Mucosa of rectum (tissue), 2 donors: ENCODE data around the gene RBM15B.

Experiments used
- H3K27ac ChIP-seq, 2 donors: one replicate each; pipeline ENCODE4 v1.7.0; 2013; ENCODE audit warnings: inconsistent platforms in 2 of 2, low read depth in 2 of 2, low read length in 2 of 2
- H3K27me3 ChIP-seq, 2 donors: one replicate each; pipeline ENCODE4 v1.7.0; 2013; ENCODE audit warnings: low read length in 2 of 2; ENCODE audit not compliant: control insufficient read depth in 2 of 2, insufficient read depth in 2 of 2
- H3K36me3 ChIP-seq, 2 donors: one replicate each; pipeline ENCODE4 v1.7.0; 2013; ENCODE audit warnings: low read length in 2 of 2; ENCODE audit not compliant: control insufficient read depth in 2 of 2, insufficient read depth in 2 of 2
- H3K4me1 ChIP-seq, 2 donors: one replicate each; pipeline ENCODE4 v1.7.0; 2013; ENCODE audit warnings: low read length in 2 of 2, mild to moderate bottlenecking in 1 of 2; ENCODE audit not compliant: control insufficient read depth in 2 of 2, insufficient read depth in 2 of 2
- H3K4me3 ChIP-seq, 2 donors: one replicate each; pipeline ENCODE4 v1.7.0; 2013; ENCODE audit warnings: low read length in 2 of 2
- H3K9ac ChIP-seq, 2 donors: one replicate each; pipeline ENCODE4 v1.7.0; 2013; ENCODE audit warnings: low read length in 2 of 2, low read depth in 1 of 2, mild to moderate bottlenecking in 1 of 2
- H3K9me3 ChIP-seq, 2 donors: one replicate each; pipeline ENCODE4 v1.7.0; 2013; ENCODE audit warnings: low read length in 2 of 2; ENCODE audit not compliant: control insufficient read depth in 2 of 2
- donor health status: healthy.
- donor health status: Normal muscosa, but diverticular disease.

RBM15B gene

DNA sequence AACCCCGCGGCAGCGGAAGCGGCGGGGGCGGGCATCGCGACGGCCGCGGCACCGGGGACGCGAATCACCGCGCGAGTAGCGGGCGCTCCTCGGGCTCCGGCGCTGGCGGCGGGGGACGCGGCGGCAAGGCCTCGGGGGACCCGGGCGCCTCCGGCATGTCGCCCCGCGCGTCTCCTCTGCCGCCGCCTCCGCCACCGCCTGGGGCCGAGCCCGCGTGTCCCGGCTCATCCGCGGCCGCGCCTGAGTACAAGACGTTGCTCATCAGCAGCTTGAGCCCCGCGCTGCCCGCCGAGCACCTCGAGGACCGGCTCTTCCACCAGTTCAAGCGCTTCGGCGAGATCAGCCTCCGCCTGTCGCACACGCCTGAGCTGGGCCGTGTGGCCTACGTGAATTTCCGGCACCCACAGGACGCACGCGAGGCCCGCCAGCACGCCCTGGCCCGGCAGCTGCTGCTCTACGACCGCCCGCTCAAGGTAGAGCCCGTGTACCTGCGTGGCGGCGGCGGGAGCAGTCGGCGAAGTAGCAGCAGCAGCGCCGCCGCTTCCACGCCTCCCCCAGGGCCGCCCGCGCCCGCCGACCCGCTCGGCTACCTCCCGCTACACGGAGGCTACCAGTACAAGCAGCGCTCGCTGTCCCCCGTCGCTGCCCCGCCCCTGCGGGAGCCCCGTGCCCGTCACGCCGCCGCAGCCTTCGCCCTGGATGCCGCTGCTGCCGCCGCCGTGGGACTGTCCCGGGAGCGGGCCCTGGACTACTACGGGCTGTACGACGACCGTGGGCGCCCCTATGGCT, 675 bp downstream of the RBM15B start:
- Histone ChIP-seq H3K9me3 (no peaks in the 10 kb centered on the region), H3K36me3 (peaks cover 51 to 58% of the 10 kb centered on the region in 2 donors), H3K4me1 (peaks cover 42 to 46% of the 10 kb centered on the region in 2 donors), H3K27me3 (no peaks in the 10 kb centered on the region), H3K4me3 (peak overlapping the region; percentile 72 to 76), H3K9ac (peak overlapping the region; percentile 73 to 79), H3K27ac (peak overlapping the region; percentile 81 to 83)

DNA sequence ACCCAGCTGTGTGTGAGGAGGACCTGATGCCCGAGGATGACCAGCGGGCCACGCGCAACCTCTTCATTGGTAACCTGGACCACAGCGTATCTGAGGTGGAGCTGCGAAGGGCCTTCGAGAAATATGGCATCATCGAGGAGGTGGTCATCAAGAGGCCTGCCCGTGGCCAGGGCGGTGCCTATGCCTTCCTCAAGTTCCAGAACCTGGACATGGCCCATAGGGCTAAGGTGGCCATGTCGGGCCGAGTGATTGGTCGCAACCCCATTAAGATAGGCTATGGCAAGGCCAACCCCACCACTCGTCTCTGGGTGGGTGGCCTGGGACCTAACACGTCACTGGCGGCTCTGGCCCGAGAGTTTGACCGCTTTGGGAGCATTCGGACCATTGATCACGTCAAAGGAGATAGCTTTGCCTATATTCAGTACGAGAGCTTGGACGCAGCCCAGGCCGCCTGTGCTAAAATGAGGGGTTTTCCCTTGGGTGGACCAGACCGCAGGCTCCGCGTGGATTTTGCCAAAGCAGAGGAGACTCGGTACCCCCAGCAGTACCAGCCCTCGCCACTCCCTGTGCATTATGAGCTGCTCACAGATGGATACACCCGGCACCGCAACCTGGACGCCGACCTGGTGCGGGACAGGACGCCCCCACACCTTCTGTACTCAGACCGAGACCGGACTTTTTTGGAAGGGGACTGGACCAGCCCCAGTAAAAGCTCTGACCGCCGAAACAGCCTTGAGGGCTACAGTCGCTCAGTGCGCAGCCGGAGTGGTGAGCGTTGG, 1.5 kb downstream of the RBM15B start:
- peaks cover 58 to 64% of the 10 kb centered on the region in 2 donors for H3K36me3 ChIP-seq
- H3K9ac ChIP-seq = peak overlapping the region; percentile 73 to 79
- H3K27me3 ChIP-seq = no peaks in the 10 kb centered on the region
- no peaks in the 10 kb centered on the region for H3K9me3 ChIP-seq
- peak overlapping the region; percentile 72 to 76 for H3K4me3 ChIP-seq
- H3K27ac ChIP-seq = no peak overlapping the region
- H3K4me1 ChIP-seq = peaks cover 39 to 44% of the 10 kb centered on the region in 2 donors

GRCh38 chr3:51393134-51393495, 2.0 kb downstream of the RBM15B start:
- H3K27ac ChIP-seq = no peak overlapping the region
- no peaks in the 10 kb centered on the region for H3K27me3 ChIP-seq
- H3K36me3 ChIP-seq = peaks cover 55 to 61% of the 10 kb centered on the region in 2 donors
- H3K4me1 ChIP-seq = peaks cover 33 to 38% of the 10 kb centered on the region in 2 donors
- H3K9ac ChIP-seq = no peak overlapping the region
- H3K9me3 ChIP-seq = no peaks in the 10 kb centered on the region
- H3K4me3 ChIP-seq = no peak overlapping the region

- H3K4me3 ChIP-seq = no peak overlapping the region
- H3K4me1 ChIP-seq = peaks cover 29 to 34% of the 10 kb centered on the region in 2 donors
- no peak overlapping the region for H3K27ac ChIP-seq
- H3K9me3 ChIP-seq = no peaks in the 10 kb centered on the region
- no peak overlapping the region for H3K9ac ChIP-seq
- no peaks in the 10 kb centered on the region for H3K27me3 ChIP-seq
- peaks cover 58 to 60% of the 10 kb centered on the region in 2 donors for H3K36me3 ChIP-seq
Measured at GRCh38 chr3:51393564-51393963, 2.5 kb downstream of the RBM15B start.

DNA sequence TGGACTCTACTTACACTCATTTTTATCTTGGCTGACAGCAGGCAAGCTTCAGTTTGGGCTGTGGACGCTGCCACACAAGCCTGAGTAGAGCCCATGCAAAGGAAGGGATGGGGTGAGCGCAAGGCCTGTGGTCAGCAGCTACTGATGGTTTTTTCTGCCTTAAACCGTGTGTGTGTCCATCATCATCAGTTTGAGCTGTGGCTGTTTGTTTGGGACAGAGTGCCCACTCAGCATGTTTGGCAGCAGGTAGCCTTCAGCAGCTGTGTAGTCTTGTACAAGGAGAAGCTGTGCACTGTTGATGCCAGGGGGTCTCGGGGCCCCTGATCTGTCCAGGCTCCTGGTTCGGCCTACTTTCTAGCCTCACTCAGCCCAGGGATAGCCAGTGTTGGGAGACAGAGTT, 3.5 kb downstream of the RBM15B start:
- Histone ChIP-seq H3K4me1 (peaks cover 22 to 28% of the 10 kb centered on the region in 2 donors), H3K4me3 (no peak overlapping the region), H3K27ac (no peak overlapping the region), H3K36me3 (peaks cover 58 to 64% of the 10 kb centered on the region in 2 donors), H3K27me3 (no peaks in the 10 kb centered on the region), H3K9me3 (no peaks in the 10 kb centered on the region), H3K9ac (no peak overlapping the region)

DNA sequence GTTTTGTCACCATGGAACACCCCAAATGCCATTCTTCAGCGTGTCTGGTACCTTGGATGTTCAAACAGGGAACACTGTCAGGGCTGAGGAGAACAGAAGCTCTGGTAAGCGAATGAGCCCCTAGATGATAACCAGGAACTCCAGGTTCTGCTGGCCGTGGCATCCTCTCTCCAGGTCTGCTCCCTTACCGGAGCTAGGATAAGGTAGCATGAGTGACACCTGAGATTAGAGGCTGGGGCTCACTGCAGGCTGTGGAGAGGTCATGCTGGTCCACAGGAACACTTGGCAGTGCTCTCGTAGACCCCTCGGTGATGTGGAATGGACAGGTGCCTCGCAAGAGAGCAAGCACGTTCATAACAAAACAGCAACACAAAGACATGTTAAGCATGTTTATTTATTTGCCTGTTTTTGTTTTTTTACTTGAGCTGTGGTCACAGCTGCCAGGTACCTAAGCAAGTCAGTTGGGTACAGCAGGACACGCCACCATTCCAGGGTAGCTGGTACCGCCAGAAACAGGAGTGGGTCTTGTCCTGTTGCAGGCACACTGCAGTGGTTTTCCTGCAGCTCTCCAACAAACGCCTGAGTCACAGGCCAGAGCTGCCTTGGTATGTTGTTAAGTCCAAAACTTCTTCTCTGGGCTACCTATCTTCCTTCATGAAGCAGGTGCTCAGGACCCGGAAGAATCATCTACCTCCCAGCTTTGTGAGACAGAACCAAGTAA, 4.6 kb downstream of the RBM15B start:
- H3K9me3 ChIP-seq = no peaks in the 10 kb centered on the region
- H3K27ac ChIP-seq = no peak overlapping the region
- H3K9ac ChIP-seq = no peak overlapping the region
- peaks cover 16 to 22% of the 10 kb centered on the region in 2 donors for H3K4me1 ChIP-seq
- H3K36me3 ChIP-seq = peaks cover 62 to 72% of the 10 kb centered on the region in 2 donors
- no peak overlapping the region for H3K4me3 ChIP-seq
- H3K27me3 ChIP-seq = no peaks in the 10 kb centered on the region

GRCh38 chr3:51396401-51396800, 5.3 kb downstream of the RBM15B start:
- no peaks in the 10 kb centered on the region for H3K9me3 ChIP-seq
- no peaks in the 10 kb centered on the region for H3K27me3 ChIP-seq
- no peak overlapping the region for H3K27ac ChIP-seq
- H3K9ac ChIP-seq = no peak overlapping the region
- H3K4me1 ChIP-seq = peaks cover 14 to 20% of the 10 kb centered on the region in 2 donors
- H3K36me3 ChIP-seq = peaks cover 66 to 72% of the 10 kb centered on the region in 2 donors
- no peak overlapping the region for H3K4me3 ChIP-seq

- Histone ChIP-seq H3K27ac (no peak overlapping the region), H3K36me3 (peaks cover 69 to 74% of the 10 kb centered on the region in 2 donors), H3K9ac (no peak overlapping the region), H3K4me1 (peaks cover 10 to 15% of the 10 kb centered on the region in 2 donors), H3K4me3 (no peak overlapping the region), H3K27me3 (no peaks in the 10 kb centered on the region), H3K9me3 (no peaks in the 10 kb centered on the region)
Measured at GRCh38 chr3:51397392-51397791, 6.3 kb downstream of the RBM15B start.

GRCh38 chr3:51398595-51399310, 7.7 kb downstream of the RBM15B start:
- Histone ChIP-seq H3K4me1 (peaks cover 2 to 7% of the 10 kb centered on the region in 2 donors), H3K27me3 (no peaks in the 10 kb centered on the region), H3K9ac (no peak overlapping the region), H3K4me3 (no peak overlapping the region), H3K27ac (no peak overlapping the region), H3K36me3 (peaks cover 66 to 70% of the 10 kb centered on the region in 2 donors), H3K9me3 (no peaks in the 10 kb centered on the region)
